Dermis microvascular lymphatic vessel endothelial cell (primary cell): ENCODE measurements around the gene CST6. TPM values are rescaled to one million over a fixed set of nuclear protein-coding genes. Genes with fewer than 3 reads are reported as not detected.
"Not testable (repeated sequence)": the region's sequence is repeated elsewhere in the genome, so short reads cannot be mapped to it uniquely, and the experiment has no call there.

ENCODE experiments used
- DNase-seq, 2 donors: peaks; one replicate each; pipeline versions ENCODE4 v3.0.0 to v3.0.0-alpha.2; 2010; ENCODE audit warnings: low read depth in 2 of 2
- total RNA-seq: library from RNA; depleted of rRNA; stranded (reverse); fragments of >200 nt; gene quantifications from 2 replicates; pipeline ENCODE4 v1.2.1, GENCODE V29; 2014

CST6 gene
- total RNA-seq, 1 donor from 2014 or later, result 0.64 TPM

DNA sequence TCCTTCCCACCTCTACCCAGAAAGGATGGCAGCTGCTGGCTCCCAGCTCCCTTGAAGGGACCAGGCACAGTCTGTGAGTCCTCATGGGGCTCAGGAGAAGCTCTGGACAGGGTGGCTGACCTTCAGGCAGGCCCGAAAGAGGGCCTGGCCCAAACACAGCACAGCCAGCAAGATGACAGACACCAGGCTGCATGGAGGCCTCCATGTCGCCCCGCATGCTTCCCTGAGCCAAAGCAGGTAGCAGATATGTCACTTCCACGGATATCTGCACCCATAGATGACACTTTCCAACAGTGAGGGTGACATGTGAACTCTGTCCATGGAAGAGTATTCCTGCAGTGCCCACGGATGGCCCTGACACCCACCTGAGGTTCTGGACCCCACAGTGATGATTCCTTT, 28.2 kb upstream of the CST6 start:
- no peak for DNase-seq

DNA sequence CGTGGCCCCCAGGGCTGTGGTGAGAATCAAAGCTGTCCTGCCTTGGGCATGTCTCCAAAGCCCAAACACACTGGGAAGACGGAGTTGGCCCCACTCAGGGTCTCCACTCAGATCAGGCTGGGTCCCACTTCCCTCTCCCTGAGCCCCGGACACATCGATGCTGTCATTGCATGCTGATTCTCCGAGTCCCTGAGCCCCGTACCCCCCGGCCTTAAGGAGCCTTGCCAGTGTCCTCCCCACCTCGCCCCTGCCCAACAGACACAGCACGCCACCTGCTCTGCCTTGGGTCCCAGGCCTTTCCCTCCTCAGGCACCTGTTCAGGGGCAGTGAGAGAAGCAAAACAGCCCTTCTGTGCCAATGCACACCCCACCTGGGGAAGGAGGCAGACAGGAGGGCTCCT, 24.5 kb upstream of the CST6 start:
- no peak for DNase-seq

DNA sequence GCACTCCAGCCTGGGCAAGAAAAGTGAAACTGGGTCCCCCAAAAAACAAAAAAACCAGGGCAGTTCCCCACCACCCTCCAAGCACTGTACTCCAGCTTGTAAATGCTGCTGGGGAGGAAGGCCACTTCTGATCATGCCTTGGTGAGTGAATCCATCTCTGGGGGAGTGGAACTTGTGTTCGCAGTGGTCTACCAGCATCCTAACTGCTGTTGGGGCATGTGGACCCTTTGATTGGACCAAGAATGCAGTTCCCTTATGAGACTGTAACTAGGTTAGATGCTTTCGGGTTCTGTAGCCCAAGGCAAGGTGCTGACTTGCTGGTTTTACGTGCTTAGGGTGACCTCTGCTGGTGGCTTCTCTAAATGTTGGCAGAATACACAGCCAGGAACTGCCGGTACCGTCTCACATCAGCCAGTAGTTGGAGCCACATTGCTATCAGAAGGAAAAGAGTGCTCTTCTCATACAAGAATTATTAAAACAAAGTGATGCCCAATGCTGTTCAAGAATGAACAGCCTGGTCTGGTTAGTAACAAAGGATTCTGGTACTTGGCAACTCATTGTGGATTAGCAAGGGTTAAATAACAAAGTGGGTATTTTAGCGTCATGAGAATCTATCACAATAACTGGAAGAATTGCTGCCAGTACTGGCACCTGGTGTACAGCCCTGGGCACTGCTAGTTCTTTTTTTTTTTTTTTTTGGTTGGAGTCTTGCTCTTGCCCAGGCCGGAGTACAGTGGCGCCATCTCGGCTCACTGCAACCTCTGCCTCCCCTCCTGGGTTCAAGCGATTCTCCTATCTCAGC, 22.8 kb upstream of the CST6 start:
- peak; percentile 95 to 96 for DNase-seq

DNA sequence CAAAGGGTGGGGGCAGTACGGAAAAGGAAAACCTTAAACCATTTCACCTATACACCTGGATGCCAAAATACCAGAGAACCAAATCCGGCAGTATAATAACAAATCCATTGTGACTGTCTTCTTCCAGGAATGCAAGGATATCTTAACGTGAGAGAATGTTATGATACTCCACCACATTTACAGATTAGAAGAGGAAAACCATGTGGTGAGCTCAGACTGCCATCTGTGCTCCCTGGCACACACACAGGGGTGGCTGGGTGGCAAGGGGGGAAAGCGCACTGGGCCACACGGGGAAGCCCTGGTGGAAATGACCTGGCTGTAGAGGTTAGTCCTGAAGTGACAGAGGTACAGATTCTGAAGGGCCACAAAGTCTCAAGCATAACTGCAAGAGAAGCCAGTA, 19.8 kb upstream of the CST6 start:
- DNase-seq, result no peak

DNA sequence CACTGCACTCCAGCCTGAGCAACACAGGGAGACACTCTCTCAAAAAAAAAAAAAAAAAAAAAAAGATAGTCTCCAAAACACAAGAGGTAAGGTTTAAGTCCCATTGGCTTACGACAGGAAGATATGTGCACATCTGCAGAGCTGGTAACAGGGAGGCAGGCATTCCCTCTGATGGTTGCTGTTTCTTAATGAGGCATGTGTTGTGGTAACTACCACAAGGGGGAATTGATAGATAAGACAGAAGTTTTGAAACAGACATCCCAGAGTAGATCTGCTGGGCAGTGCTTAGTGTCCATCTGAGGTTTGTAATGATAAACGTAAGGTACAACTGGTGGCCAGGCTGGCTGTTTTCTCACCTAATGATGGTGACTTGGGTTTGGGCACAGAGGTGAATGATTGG, 14.5 kb upstream of the CST6 start:
- no peak for DNase-seq

DNA sequence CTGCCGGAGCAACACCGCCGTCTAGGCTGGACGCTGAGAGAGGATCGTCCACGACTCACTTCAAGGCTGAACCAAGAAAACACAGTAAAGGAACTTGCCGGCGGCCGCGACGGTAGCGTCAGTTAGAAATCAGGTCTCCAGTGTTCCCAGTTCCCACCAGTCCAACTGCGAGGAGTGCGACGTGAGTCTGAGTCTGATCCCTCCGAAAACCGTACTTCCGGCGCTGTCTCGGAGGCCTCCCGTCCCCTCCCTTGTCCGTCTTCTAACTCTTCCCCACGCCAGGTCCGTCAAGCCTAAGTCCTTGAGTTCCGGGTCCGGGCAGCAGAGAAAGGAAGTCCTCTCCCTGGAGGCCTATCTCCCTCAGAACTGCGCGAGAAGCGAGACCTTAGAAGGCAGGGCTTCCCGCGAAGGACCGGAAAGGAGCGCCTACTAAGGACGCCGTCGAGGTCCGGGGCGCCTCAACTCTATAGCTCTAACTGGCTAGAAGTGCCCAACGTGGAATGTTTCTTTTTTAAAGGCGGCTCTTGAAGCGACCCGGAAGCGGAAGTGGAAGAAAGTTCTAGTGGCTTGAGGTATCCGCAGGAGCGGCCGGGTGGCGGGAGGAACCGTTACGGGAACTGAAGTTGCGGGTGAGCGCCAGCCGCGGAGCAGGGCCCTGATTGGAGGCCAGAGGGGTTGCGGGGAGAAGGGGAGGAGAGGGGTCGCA, 9.7 kb upstream of the CST6 start, which contains the start of the genes BANF1 and EIF1AD:
BANF1 (plus strand) TSS at position 562 of the 706 bp plus-strand sequence. CDS start 748 bp downstream, outside the sequence.
EIF1AD (minus strand) TSS at position 216 of the 706 bp plus-strand sequence. CDS start 1,768 bp downstream, outside the sequence.
- DNase-seq, result peak; percentile 90 to 98

DNA sequence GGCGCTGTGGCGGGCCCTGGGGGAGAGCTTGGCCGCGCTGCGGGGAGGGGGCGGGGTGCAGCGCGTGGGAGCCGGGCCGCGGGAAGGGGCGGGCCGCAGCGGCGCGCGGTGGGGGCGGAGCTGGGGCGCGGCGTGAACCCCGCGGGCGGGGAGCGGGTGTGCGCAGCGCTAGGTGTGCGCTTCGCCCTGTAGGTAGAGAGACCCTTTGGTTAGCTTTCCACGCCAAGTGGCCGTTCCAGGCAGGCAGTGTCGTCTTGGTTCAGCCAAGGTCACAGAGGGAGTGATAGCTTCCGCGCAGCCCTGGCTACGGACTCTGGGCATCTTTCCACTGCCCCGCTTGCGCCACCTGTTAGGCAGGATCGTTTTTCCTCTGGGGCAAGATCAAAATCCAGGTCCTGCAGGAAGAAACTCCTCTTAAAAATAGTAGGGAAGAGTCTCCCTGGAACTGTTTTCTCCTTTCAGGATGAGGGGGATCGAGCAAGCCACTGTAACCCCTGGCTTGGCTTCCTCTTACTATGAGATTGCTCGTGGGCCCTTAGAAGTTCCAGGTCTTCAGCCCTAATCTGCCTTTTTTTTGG, 9.1 kb upstream of the CST6 start:
- peak in 1 of 2 donors; percentile 21 for DNase-seq

DNA sequence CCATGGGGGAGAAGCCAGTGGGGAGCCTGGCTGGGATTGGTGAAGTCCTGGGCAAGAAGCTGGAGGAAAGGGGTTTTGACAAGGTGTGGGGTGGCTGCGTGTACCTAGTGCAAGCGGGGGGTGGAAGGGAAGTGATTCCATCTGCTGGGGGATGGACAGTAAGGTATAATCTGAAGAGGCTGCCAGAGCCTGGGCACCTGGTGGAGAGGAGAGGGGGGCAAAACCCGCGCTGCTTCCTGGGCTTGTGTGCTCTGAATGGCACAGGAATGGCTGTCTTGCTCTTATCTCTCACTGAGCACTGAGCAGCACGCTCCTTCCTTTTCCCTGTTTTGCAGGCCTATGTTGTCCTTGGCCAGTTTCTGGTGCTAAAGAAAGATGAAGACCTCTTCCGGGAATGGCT, 8.5 kb upstream of the CST6 start:
- DNase-seq, result no peak

DNA sequence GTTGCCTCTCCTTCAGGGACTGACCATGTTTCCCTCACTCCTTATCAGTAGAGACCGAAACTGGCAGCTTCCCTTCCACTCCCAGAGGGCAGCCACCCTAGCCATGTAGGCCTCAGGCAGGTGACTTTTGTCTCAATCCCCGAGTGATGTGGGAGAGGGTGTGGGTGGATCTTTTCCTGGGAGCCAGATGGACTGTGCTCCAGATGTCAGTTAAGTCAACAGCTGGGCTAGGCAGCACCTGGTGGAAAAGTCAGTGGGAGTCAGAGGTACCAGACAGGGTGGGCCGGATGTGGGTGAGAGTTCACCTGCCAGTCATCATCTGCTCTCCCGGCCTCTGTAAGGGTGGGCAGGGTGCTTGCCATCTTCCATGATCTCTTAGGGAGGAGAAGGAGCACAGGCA, 7.6 kb upstream of the CST6 start:
- DNase-seq, result no peak

DNA sequence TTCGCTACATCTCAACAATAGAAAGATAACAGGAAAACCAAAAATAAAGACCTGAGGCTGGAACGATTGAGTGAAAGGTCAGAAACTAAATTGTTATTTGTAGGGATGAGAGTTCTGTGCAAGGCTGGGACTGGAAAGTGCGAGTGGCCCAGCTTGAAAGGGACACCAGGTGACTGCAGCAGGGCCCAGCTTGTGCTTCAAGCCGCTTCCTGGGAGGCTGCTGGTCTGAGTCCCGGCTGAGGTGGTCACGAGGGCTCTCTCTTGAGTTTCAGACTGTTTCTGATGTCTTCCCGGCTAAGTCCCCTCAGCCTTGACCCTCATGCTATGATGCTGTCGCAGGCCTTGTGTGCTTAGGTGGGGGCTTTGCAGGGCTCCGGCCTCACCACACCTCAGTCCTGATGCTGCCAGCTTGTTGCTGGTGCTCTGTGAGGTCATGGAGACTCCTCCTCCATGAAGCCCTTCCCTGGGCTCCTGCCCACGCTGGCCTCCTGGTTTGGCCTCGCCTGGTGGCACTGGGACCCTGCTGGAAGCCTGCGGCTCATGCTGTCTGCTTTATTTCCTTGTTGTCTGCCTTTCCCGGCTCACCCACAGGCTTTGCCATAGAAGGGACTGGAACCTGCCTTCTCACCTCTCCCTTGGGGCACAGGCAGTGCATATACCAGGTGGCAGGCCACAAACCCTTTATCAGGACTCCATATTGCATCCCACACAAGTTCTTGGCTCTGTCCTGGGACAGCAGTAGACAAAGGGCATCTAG, 5.5 kb upstream of the CST6 start:
- no peak for DNase-seq

DNA sequence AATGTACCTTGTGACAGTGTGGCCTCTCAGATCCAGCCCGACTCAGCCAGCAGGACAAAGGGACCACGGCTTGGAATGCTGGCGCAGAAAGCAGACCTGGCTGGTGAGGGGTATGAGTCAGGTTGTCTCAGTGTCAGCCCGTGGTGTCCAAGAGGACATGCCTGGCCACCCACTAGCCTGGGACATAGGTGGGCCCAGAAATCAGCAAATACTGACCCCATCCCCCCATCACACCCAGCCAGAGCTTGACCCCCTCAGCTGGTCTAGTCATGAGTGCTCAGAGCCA, 5.0 kb upstream of the CST6 start:
- no peak for DNase-seq

DNA sequence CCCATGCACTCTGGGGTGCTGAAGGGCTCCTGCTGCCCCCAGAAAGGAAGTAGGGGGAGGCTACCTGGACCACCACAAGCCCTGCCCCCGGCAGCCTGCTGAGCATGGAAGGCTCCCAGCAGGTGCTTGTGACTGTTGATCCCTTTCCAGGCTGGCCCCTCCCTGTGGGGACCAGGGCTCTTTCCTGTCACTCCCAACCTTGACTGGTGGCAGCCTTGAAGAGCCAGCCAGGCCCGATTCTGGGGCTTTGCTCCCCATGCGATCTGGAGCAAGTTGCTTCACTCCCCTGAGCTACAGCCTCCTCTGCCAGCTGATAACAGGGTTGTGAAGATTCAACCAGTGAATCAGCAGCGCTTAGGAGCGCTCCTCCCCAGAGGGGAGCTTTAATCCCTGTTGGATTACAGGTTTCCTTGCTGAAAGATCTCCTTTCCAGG, 4.6 kb upstream of the CST6 start:
- DNase-seq, result no peak

DNA sequence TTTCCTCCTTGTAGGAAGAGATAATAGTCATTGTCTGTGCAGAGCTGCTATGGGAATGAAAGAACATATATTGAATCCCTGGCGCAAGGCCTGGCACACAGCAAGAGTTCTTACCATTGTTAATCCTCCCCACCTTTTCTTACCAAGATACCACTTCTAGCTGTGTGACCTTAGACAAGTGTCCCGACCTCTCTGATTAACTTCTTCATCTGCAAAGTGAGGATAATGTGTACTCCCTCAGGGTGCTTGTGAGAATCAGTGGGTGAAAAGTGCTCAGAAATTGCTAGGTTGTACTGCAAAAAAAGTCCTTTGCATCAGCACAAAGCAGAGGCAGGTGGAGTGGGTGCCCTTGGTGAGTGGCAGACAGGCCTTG, 3.7 kb upstream of the CST6 start:
- no peak for DNase-seq

DNA sequence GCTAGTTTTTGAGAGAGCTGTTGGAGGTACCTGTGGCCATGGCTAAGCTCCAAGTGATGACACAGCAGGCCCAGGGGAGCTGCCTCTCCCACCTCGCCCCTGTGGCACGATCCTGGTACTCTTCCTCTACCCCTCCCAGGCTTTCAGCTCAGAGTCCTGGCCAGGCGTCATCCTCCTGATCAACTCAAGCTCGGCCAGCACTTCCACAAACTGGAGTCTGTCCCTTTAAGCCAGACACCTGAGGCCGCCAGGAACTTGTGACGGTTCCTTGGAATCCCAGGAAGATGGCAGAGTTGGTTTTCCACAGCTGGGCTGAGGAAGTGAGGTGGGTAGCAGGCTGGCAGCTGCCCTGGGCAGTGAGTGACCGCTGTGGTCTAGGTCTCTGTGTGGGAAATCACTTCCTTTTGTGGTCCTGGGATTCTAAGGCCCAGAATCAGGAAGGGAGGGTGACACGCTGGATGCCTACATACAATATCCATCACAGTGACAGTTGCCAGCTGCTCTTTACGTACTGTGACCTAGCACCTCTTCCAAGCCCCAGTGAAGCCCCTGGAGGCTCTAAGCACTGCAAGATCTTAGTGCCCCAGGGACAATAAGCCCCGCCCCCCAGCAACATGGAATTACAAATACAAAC, 3.2 kb upstream of the CST6 start:
- DNase-seq, result no peak

DNA sequence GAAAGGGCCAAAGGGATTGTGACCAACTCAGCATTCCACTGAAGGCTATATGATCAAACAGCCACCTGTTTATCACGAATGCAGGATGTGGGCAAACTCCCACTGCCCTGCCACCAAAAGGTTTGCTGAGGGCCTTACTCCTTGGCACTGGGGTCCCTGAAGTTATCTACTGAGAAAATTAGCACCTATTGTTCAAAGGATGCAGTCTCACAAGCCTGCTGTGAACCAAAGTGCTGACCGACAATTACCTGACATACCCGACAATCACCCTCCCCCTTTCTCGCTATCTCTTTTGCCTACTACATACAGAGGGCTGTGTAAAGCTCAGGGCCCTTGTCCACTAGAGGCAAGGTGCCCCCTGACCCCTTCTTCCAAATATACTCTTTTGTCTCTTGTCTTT, 1.8 kb upstream of the CST6 start:
- DNase-seq, result not testable (repeated sequence)

DNA sequence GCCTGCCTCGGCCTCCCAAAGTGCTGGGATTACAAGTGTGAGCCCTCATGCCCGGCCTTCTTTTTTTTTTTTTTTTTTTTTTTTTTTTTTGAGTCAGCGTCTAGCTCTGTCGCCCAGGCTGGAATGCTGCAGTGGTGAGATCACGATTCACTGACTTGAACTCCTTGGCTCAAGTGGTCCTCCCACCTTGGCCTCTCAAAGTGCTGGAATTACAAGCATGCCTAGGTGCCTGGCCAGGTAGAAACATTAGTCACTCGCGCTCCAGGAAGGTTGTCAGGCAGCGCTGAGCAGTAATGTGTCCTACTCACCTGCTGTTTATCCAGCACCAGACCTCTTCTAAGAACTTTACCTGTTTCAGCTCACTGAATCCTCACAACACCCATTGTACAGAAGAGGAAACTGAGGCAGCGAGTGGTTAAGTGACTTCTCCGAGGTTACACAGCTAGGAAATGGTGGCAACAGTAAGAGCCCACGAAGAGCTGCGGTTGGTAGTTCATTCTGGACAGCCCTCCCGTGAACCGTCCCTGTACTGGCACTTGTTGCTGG, 496 bp upstream of the CST6 start:
- no peak for DNase-seq

DNA sequence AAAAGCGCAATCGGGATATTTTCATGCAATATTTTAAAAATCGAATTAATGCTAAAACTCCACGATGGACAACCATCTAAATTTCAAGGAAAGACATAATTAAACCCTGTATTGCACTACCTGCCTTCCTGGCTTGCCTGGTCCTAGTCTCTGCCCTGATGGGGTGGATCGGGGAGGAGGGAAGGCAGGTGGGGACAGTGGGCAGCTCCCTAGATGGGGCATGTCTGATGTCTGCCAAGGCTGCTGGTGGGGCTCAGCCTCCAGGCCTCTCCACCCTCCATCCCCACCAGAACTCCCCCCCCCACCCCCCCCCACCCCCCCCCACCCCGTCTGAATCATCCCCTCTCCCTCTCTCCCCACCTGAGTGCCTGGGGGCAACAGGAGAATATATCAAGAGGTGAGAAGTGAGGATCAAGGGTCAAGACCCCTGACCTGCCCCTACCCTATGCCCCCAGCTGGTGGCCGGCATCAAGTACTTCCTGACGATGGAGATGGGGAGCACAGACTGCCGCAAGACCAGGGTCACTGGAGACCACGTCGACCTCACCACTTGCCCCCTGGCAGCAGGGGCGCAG, 650 bp downstream of the CST6 start:
- no peak for DNase-seq

DNA sequence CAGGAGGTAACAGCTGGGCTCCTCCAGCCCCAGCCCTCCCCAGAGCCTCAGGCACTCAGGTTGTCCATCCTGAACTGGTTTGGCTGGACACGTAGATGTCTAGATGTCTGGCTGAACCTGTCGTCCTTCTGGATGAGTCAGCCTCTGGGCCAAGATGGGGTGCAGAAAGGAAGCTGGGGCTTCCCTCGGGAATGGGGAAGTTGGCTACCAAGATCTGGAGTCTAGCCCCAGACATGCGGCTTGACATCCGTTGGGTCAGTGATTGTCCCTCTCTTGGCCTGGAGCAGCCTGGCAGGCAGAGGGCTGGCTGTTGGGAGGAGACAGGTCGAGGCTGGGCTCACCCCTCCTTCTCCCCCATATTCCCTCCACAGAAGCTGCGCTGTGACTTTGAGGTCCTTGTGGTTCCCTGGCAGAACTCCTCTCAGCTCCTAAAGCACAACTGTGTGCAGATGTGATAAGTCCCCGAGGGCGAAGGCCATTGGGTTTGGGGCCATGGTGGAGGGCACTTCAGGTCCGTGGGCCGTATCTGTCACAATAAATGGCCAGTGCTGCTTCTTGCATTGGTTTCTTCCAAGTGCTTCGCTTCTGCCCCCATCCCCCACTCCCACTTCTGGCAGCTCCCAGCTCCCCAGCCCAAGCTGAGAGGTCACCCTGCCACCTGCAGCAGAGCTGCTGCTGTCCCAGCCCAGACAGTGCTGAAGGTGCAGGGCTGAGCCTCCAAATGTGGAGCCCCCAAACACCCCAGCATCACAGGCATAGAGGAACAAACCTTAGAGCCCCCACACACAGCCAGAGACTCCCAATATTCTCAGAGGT, 1.3 kb downstream of the CST6 start:
- DNase-seq, result no peak

DNA sequence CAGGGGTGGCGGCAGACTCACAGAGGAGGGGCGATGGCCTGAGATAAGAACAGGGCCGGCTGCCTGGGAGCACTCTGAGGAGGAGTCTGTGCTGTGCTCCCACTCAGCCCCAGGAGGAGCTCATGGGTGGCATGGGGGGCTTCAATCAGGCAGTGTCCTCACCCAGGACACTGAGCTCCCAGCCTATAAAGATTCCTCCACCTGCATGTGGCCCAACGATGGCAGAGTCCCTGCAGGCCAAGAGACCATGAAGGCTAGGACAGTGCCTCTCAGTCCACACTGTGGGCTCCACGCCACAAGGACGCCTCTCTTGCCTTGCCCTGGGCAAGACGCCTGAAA, 1.9 kb downstream of the CST6 start:
- no peak for DNase-seq

DNA sequence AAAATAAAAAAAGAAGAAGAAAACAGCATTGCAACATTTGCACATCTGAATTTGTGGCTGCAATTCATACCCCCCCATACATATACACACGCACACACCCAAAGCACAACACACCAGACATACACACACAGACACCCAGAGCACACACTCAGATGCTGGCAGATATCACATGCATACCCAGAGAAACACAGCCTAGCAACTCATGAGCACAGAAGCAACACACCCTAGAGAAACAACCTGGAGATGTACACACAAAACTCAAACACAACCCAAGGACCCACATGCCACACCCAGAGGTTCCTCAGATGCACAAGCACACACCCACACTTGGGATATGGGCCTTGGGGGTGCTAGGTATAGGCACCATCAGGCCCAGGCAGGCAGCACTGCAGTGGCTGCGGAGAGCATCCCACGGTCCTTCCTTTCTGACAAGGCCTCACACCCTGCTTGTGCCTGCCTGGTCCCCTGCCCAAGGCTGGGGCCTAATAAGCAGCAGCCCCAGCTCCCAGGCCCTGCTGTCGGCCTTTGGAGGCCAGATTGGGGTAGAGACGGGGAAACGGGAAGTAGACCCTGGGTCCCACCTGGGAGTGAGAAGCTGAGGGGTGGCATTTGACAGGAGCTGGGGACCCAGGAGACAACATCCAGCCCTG, 3.1 kb downstream of the CST6 start:
- DNase-seq, result no peak
